Measurements from ENCODE around the gene KCNIP4. TPM values are rescaled to one million over a fixed set of nuclear protein-coding genes. Genes with fewer than 3 reads are reported as not detected.

Gene KCNIP4
- total and polyA plus RNA-seq, 12 donors: 0.44 to 4.1 (median 1.6) TPM

- Histone ChIP-seq H3K36me3 (replicated peaks in 1 of 2) (no peaks in the 10 kb centered on the region), H3K27ac (no peak overlapping the region), H3K4me3 (no peak overlapping the region), H3K27me3 (no peaks in the 10 kb centered on the region), H3K9me3 (replicated peaks in 1 of 3) (no peaks in the 10 kb centered on the region), H3K4me1 (replicated peaks in 1 of 2) (no peaks in the 10 kb centered on the region)
- intact Hi-C loops (cut with DNase I): no loop called here
- no peak for DNase-seq
- TF ChIP-seq CTCF (IDR thresholded peaks at IDR 0.05): no peak
- TF ChIP-seq POLR2A (IDR thresholded peaks at IDR 0.05): no peak
- 73 to 81% (median 76%) methylated on average over 3 of the region's 3 CpGs for WGBS, 4 donors
These were observed 745.6 kb downstream of the KCNIP4 start for GRCh38 chr4:21202959-21203358.

GRCh38 chr4:21198683-21199082 lies 749.9 kb downstream of the KCNIP4 start:
- no peak overlapping the region for H3K27ac ChIP-seq
- no peak overlapping the region for H3K4me3 ChIP-seq
- H3K4me1 ChIP-seq (replicated peaks in 1 of 2): no peaks in the 10 kb centered on the region
- H3K36me3 ChIP-seq (replicated peaks in 1 of 2): no peaks in the 10 kb centered on the region
- H3K27me3 ChIP-seq: no peaks in the 10 kb centered on the region
- 83 to 96% (median 87%) methylated on average over 4 of the region's 4 CpGs for WGBS, 4 donors
- no peaks in the 10 kb centered on the region for H3K9me3 ChIP-seq (replicated peaks in 1 of 3)
- DNase-seq: no peak
- TF ChIP-seq CTCF (IDR thresholded peaks at IDR 0.05) (no peak), POLR2A (IDR thresholded peaks at IDR 0.05) (no peak)
- intact Hi-C loops (cut with DNase I): no loop called here

GRCh38 chr4:21195682-21196081 lies 752.9 kb downstream of the KCNIP4 start:
- no peak for TF ChIP-seq POLR2A (IDR thresholded peaks at IDR 0.05)
- no peak for TF ChIP-seq CTCF (IDR thresholded peaks at IDR 0.05)
- no peaks in the 10 kb centered on the region for H3K36me3 ChIP-seq (replicated peaks in 1 of 2)
- H3K27me3 ChIP-seq: no peaks in the 10 kb centered on the region
- WGBS, 4 donors: 75 to 82% (median 77%) methylated on average over 6 of the region's 6 CpGs
- intact Hi-C loops (cut with DNase I): no loop called here
- H3K9me3 ChIP-seq (replicated peaks in 1 of 3): no peaks in the 10 kb centered on the region
- no peak for DNase-seq
- no peak overlapping the region for H3K4me3 ChIP-seq
- H3K27ac ChIP-seq: no peak overlapping the region
- no peaks in the 10 kb centered on the region for H3K4me1 ChIP-seq (replicated peaks in 1 of 2)

GRCh38 chr4:21192367-21192766 lies 756.2 kb downstream of the KCNIP4 start:
- no peak for DNase-seq
- no peak overlapping the region for H3K4me3 ChIP-seq
- H3K27ac ChIP-seq: no peak overlapping the region
- 81 to 87% (median 85%) methylated on average over 2 of the region's 2 CpGs for WGBS, 4 donors
- no peaks in the 10 kb centered on the region for H3K27me3 ChIP-seq
- H3K4me1 ChIP-seq (replicated peaks in 1 of 2): no peaks in the 10 kb centered on the region
- H3K36me3 ChIP-seq (replicated peaks in 1 of 2): no peaks in the 10 kb centered on the region
- H3K9me3 ChIP-seq (replicated peaks in 1 of 3): no peaks in the 10 kb centered on the region
- intact Hi-C loops (cut with DNase I): no loop called here
- no peak for TF ChIP-seq POLR2A (IDR thresholded peaks at IDR 0.05)
- TF ChIP-seq CTCF (IDR thresholded peaks at IDR 0.05): no peak
